H1 (cell line): ENCODE measurements around the gene PPP1R14B. TPM values are rescaled to one million over a fixed set of nuclear protein-coding genes. Genes with fewer than 3 reads are reported as not detected.

Experiments
- CTCF ChIA-PET: fragments of 300-600 bp; sonication (Branson Sonifier 250); formaldehyde crosslinking; loops from one replicate; lab custom pipeline; 2021; ENCODE audit not compliant: partially characterized antibody; lab: Charles Lee
- POLR2A ChIA-PET: fragments of 300-600 bp; sonication (Branson Sonifier 250); formaldehyde crosslinking; loops from one replicate; lab custom pipeline; 2021; ENCODE audit warnings: inconsistent platforms; ENCODE audit not compliant: partially characterized antibody; lab: Charles Lee
- DNase-seq, 2 experiments: peaks; one replicate each; pipeline versions ENCODE4 v3.0.0 to v3.0.0-alpha.2; 2010 to 2022; ENCODE audit warnings: low spot score in 2 of 2, low read depth in 1 of 2, mixed read lengths in 1 of 2
- FAIRE-seq: peaks from 2 replicates; lab custom pipeline; 2011; peaks lifted over from hg19 to GRCh38; lab: Jason Lieb, UNC
- H2AFZ ChIP-seq: 2 replicates; pipeline ENCODE4 v1.8.1; 2012; ENCODE audit warnings: low read length, inconsistent platforms
- H2AK5ac ChIP-seq: 2 replicates; pipeline ENCODE4 v1.6.1; 2013; ENCODE audit warnings: low read depth, low read length
- H2BK120ac ChIP-seq: replicated peaks from 2 replicates; pipeline ENCODE3; 2013; ENCODE audit warnings: low read depth, low read length, inconsistent platforms
- H2BK12ac ChIP-seq: 2 replicates; pipeline ENCODE4 v1.6.1; 2013; ENCODE audit warnings: low read depth, low read length
- H2BK15ac ChIP-seq: 2 replicates; pipeline ENCODE4 v1.6.1; 2013; ENCODE audit warnings: low read length
- H2BK20ac ChIP-seq: 2 replicates; pipeline ENCODE4 v1.6.1; 2013; ENCODE audit warnings: low read length
- H2BK5ac ChIP-seq: 2 replicates; pipeline ENCODE4 v1.6.1; 2013; ENCODE audit warnings: low read depth, low read length
- H3K14ac ChIP-seq: 2 replicates; pipeline ENCODE4 v1.6.1; 2013; ENCODE audit warnings: inconsistent platforms; ENCODE audit not compliant: insufficient read length
- H3K18ac ChIP-seq: 2 replicates; pipeline ENCODE4 v1.6.1; 2013; ENCODE audit warnings: low read length; ENCODE audit errors: extremely low read depth
- H3K23ac ChIP-seq: 2 replicates; pipeline ENCODE4 v1.6.1; 2013; ENCODE audit warnings: inconsistent platforms; ENCODE audit not compliant: insufficient read length
- H3K23me2 ChIP-seq: 2 replicates; pipeline ENCODE4 v1.6.1; 2013; ENCODE audit warnings: low read depth, low read length
- H3K27ac ChIP-seq: 2 replicates; pipeline ENCODE4 v1.6.1; 2011; ENCODE audit warnings: low read depth, low read length, inconsistent platforms
- H3K27me3 ChIP-seq, 4 experiments: replicated peaks in 1 of 4; 1 replicate in 1 of 4; 2 replicates in 3 of 4; pipeline versions ENCODE4 v1.6.1 to v1.8.1; 2011 to 2013; ENCODE audit warnings: low read length in 3 of 4, mild to moderate bottlenecking in 3 of 4, inconsistent platforms in 2 of 4, mixed read lengths in 2 of 4, moderate library complexity in 1 of 4; ENCODE audit not compliant: control insufficient read depth in 3 of 4, insufficient read depth in 3 of 4; ENCODE audit errors: extremely low read depth in 1 of 4
- H3K36me3 ChIP-seq, 4 experiments: 2 replicates each; pipeline versions ENCODE4 v1.6.1 to v1.8.1; 2011 to 2013; ENCODE audit warnings: mild to moderate bottlenecking in 4 of 4, low read length in 3 of 4, moderate library complexity in 2 of 4, control low read depth in 1 of 4, inconsistent platforms in 1 of 4; ENCODE audit not compliant: insufficient read depth in 4 of 4, control insufficient read depth in 2 of 4
- H3K4ac ChIP-seq: replicated peaks from 2 replicates; pipeline ENCODE3; 2013; ENCODE audit warnings: low read length, low read depth, mixed read lengths, inconsistent platforms; ENCODE audit not compliant: insufficient read length
- H3K4me1 ChIP-seq, 4 experiments: replicated peaks in 1 of 4; 1 replicate in 1 of 4; 2 replicates in 3 of 4; pipeline versions ENCODE4 v1.6.1 to v1.8.1; 2011 to 2013; ENCODE audit warnings: low read length in 3 of 4, inconsistent platforms in 2 of 4, mixed read lengths in 1 of 4; ENCODE audit not compliant: insufficient read depth in 4 of 4, control insufficient read depth in 3 of 4
- H3K4me2 ChIP-seq, 2 experiments: 2 replicates each; pipeline versions ENCODE4 v1.6.1 to v1.8.1; 2011 to 2013; ENCODE audit warnings: low read depth in 2 of 2, low read length in 2 of 2, control low read depth in 1 of 2, inconsistent platforms in 1 of 2, mild to moderate bottlenecking in 1 of 2; ENCODE audit not compliant: insufficient read depth in 1 of 2
- H3K4me3 ChIP-seq, 4 experiments: fragments of 200-600, 300-600 bp in 1 of 4; sonication (generic), shearing (Covaris generic), sonication (Bioruptor Twin) in 1 of 4; 2 replicates each; pipeline versions ENCODE4 v1.5.1 to v1.8.1; 2011 to 2016; ENCODE audit warnings: low read length in 4 of 4, low read depth in 3 of 4, control low read depth in 2 of 4, inconsistent platforms in 2 of 4, mild to moderate bottlenecking in 2 of 4, mixed read lengths in 1 of 4, moderate library complexity in 1 of 4; ENCODE audit not compliant: insufficient read depth in 2 of 4; ENCODE audit errors: extremely low read depth in 1 of 4
- H3K56ac ChIP-seq: replicated peaks from 2 replicates; pipeline ENCODE3; 2013; ENCODE audit warnings: low read depth, mild to moderate bottlenecking, mixed read lengths, low read length, inconsistent platforms; ENCODE audit not compliant: insufficient read length
- H3K79me1 ChIP-seq: 2 replicates; pipeline ENCODE4 v1.6.1; 2013; ENCODE audit warnings: low read depth, low read length, control low read depth
- H3K79me2 ChIP-seq, 2 experiments: 2 replicates each; pipeline versions ENCODE4 v1.6.1 to v1.8.1; 2012 to 2013; ENCODE audit warnings: low read length in 2 of 2, mild to moderate bottlenecking in 2 of 2, inconsistent platforms in 1 of 2; ENCODE audit not compliant: insufficient read depth in 2 of 2, control insufficient read depth in 1 of 2
- H3K9ac ChIP-seq, 4 experiments: replicated peaks in 1 of 4; 1 replicate in 1 of 4; 2 replicates in 3 of 4; pipeline versions ENCODE4 v1.6.1 to v1.8.1; 2011 to 2013; ENCODE audit warnings: low read depth in 3 of 4, low read length in 3 of 4, control low read depth in 2 of 4, mild to moderate bottlenecking in 2 of 4, moderate library complexity in 2 of 4, inconsistent platforms in 1 of 4; ENCODE audit errors: extremely low read depth in 1 of 4
- H3K9me3 ChIP-seq, 2 experiments: 2 replicates each; pipeline versions ENCODE4 v1.6.1 to v1.8.1; 2012 to 2013; ENCODE audit warnings: mild to moderate bottlenecking in 2 of 2, moderate library complexity in 2 of 2, control low read depth in 1 of 2, inconsistent platforms in 1 of 2, low read depth in 1 of 2, low read length in 1 of 2, mixed read lengths in 1 of 2; ENCODE audit not compliant: insufficient read depth in 2 of 2
- H4K20me1 ChIP-seq, 2 experiments: replicated peaks in 1 of 2; 2 replicates each; pipeline versions ENCODE3 to v1.8.1; 2011 to 2013; ENCODE audit warnings: inconsistent platforms in 2 of 2, low read length in 2 of 2, mild to moderate bottlenecking in 1 of 2; ENCODE audit not compliant: insufficient read depth in 2 of 2, control insufficient read depth in 1 of 2
- H4K5ac ChIP-seq: 2 replicates; pipeline ENCODE4 v1.6.1; 2013; ENCODE audit warnings: low read length, low read depth, mixed read lengths, inconsistent platforms; ENCODE audit not compliant: insufficient read length
- H4K8ac ChIP-seq: 2 replicates; pipeline ENCODE4 v1.8.0; 2013; ENCODE audit warnings: mild to moderate bottlenecking, moderate library complexity, low read length, inconsistent platforms; ENCODE audit not compliant: insufficient read depth; ENCODE audit errors: extremely low read depth
- H4K91ac ChIP-seq: replicated peaks from 2 replicates; pipeline ENCODE3; 2013; ENCODE audit warnings: low read length, mixed read lengths, inconsistent platforms; ENCODE audit not compliant: insufficient read length
- ASH2L ChIP-seq: fragments of 200-600, 300-600 bp; sonication (generic); IDR thresholded peaks from one replicate; pipeline ENCODE4 v1.7.1; 2017; ENCODE audit warnings: low read length
- BCL11A ChIP-seq, 2 experiments: IDR thresholded peaks; one replicate each; pipeline ENCODE4 v1.6.1; 2011; ENCODE audit warnings: low read depth in 2 of 2, low read length in 2 of 2, mild to moderate bottlenecking in 2 of 2
- HDAC2 ChIP-seq, 2 experiments: fragments of 300-600 bp in 1 of 2; sonication (generic) in 1 of 2; IDR thresholded peaks; 2 replicates each; pipeline ENCODE4 v1.6.1; 2011 to 2012; ENCODE audit warnings: low read depth in 2 of 2, low read length in 2 of 2, mild to moderate bottlenecking in 2 of 2, moderate library complexity in 2 of 2, borderline replicate concordance in 1 of 2, inconsistent platforms in 1 of 2
- POLR2A ChIP-seq, 2 experiments: IDR thresholded peaks; 1 replicate in 1 of 2; 2 replicates in 1 of 2; pipeline ENCODE4 v1.6.1; 2011; ENCODE audit warnings: low read depth in 2 of 2, low read length in 2 of 2, mild to moderate bottlenecking in 2 of 2; ENCODE audit errors: control extremely low read depth in 1 of 2
- POLR2AphosphoS5 ChIP-seq: IDR thresholded peaks from 2 replicates; pipeline ENCODE4 v1.6.1; 2011; ENCODE audit warnings: low read depth, low read length
- WGBS, 2 experiments: shearing (Covaris generic) in 1 of 2; methylation state at CpG; one replicate each; pipeline versions ENCODE4 v1.1.6 to v1.1.7; 2013 to 2015; ENCODE audit warnings: low lambda C conversion rate in 2 of 2, mixed read lengths in 2 of 2, inconsistent platforms in 1 of 2, low coverage in 1 of 2, missing lambda C conversion rate in 1 of 2; ENCODE audit not compliant: insufficient replicate concordance in 2 of 2, insufficient coverage in 1 of 2, insufficient read length in 1 of 2; ENCODE audit errors: extremely low coverage in 1 of 2, missing lambda C conversion rate in 1 of 2; 5-methylcytosine and 5-hydroxymethylcytosine counted together
- polyA plus RNA-seq, 7 experiments: library from polyadenylated mRNA; depleted of rRNA in 3 of 7; stranded (reverse) in 5 of 7; unstranded in 2 of 7; fragments of >200 nt in 5 of 7; fragments of 200-250 nt in 2 of 7; gene quantifications; 1 replicate in 5 of 7; 2 replicates in 1 of 7; 4 replicates in 1 of 7; pipeline versions ENCODE4 v1.2.1 to v1.2.3, GENCODE V29; 2011 to 2013; ENCODE audit warnings: missing spikeins in 2 of 7, mixed read lengths in 2 of 7
- total RNA-seq: library from RNA; stranded (reverse); fragmentation: NEBNext Ultra II Directional; extraction: Animal tissue kit (Norgen Biotek cat#: 25700); gene quantifications from 2 replicates; pipeline ENCODE4 v1.2.1, GENCODE V29; 2021

The PPP1R14B gene
- total and polyA plus RNA-seq, 2 of the 8 experiments (the other 6 are each of a cell fraction or from before 2014, with no cell fraction given), result 265 to 419 TPM

GRCh38 chr11:64243236-64243854 lies 3.4 kb downstream of the PPP1R14B start:
- Histone ChIP-seq H3K79me2 (peaks cover 6 to 21% of the 10 kb centered on the region in 2 experiments; a peak in 3 of 4 replicates), H4K20me1 (peaks cover 0 to 13% of the 10 kb centered on the region in 2 experiments), H4K8ac (no peak overlapping the region), H3K23ac (no peak overlapping the region), H4K91ac (no peak overlapping the region), H2BK120ac (no peak overlapping the region), H2BK5ac (no peak overlapping the region), H3K9me3 (no peaks in the 10 kb centered on the region), H2AFZ (no peak overlapping the region), H2BK12ac (no peak overlapping the region), H3K14ac (no peak overlapping the region), H3K79me1 (peaks cover 6% of the 10 kb centered on the region), H3K4me1 (peaks cover 0 to 25% (median 18%) of the 10 kb centered on the region in 4 experiments; a peak in 6 of 7 replicates), H3K56ac (no peak overlapping the region), H2BK20ac (no peak overlapping the region), H3K4me3 (no peak overlapping the region), H3K23me2 (peaks cover 20% of the 10 kb centered on the region), H3K27ac (no peak overlapping the region), H3K36me3 (peaks cover 0 to 17% (median 4%) of the 10 kb centered on the region in 4 experiments; a peak in 4 of 8 replicates), H3K4me2 (no peak overlapping the region; a peak in 1 of 4 replicates), H3K18ac (no peak overlapping the region), H3K4ac (no peak overlapping the region), H4K5ac (no peak overlapping the region), H2AK5ac (no peak overlapping the region), H2BK15ac (no peak overlapping the region), H3K27me3 (no peaks in the 10 kb centered on the region), H3K9ac (no peak overlapping the region)
- WGBS, 2 experiments, result 87% methylated on average over 8 of the region's 8 CpGs; no CpG with 5 or more reads in 1 of the 2 experiments
- FAIRE-seq (no peak), DNase-seq (no peak)
- TF ChIP-seq POLR2A (IDR thresholded peaks at IDR 0.05; ENCODE audit: control extremely low read depth in 1 of 2, low read depth in 2 of 2, low read length in 2 of 2), result peak in 1 of 2 experiments; percentile 85; a peak in 1 of 3 replicates
- TF ChIP-seq ASH2L, result no peak
- no peak for TF ChIP-seq HDAC2 (IDR thresholded peaks at IDR 0.05; ENCODE audit: borderline replicate concordance in 1 of 2, low read depth in 2 of 2, low read length in 2 of 2)
- TF ChIP-seq POLR2AphosphoS5, result peak; percentile 76
- no peak for TF ChIP-seq BCL11A (IDR thresholded peaks at IDR 0.05; ENCODE audit: low read depth in 2 of 2, low read length in 2 of 2)
- POLR2A ChIA-PET, result interaction anchor here (0.6 to 13.1 kb wide), 20 partner anchors 8 to 326 kb away, joined by 3 to 352 read pairs (median 5); partner anchors contain the start of genes BAD, CCDC88B, DNAJC4 and FERMT3
- CTCF ChIA-PET, result interaction anchor here (0.5 to 10.0 kb wide), 16 partner anchors 11 to 412 kb away, joined by 3 to 102 read pairs (median 4); partner anchors contain the start of genes CATSPERZ, ESRRA, FERMT3 and NUDT22
